NCI-H1694 (cell line): ENCODE results near the gene RICTOR.
A peak's percentile ranks its signal among the peaks of the same experiment; 100 is the strongest.

ENCODE experiments used
- DNase-seq: peaks from one replicate; lab custom pipeline; 2025; lab: John Stamatoyannopoulos, UW

The RICTOR gene

GRCh38 chr5:38932854-38933408, 141.3 kb downstream of the RICTOR start:
- DNase-seq: no peak

DNA sequence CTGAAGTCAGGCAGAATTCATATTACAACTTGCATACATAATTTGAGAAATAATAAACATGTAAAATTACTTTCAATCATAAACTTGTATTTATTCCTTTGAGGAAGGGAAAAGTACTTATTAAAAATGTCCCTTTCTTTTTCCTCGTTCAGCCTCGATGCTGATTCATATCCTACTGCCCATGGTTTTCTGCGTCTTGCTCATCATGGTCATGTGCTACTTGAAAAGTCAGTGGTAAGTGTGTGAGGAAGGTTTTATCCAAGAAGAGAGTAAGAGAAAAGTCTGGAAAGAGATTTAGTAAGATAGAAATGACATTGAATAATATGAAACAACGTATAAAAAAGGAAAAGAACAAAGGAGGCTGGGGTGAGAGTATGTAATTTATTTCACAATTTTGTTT, 142.5 kb downstream of the RICTOR start:
- no peak for DNase-seq

GRCh38 chr5:38929838-38930237, 144.4 kb downstream of the RICTOR start:
- DNase-seq: no peak

GRCh38 chr5:38927470-38927869, 146.7 kb downstream of the RICTOR start:
- no peak for DNase-seq

DNA sequence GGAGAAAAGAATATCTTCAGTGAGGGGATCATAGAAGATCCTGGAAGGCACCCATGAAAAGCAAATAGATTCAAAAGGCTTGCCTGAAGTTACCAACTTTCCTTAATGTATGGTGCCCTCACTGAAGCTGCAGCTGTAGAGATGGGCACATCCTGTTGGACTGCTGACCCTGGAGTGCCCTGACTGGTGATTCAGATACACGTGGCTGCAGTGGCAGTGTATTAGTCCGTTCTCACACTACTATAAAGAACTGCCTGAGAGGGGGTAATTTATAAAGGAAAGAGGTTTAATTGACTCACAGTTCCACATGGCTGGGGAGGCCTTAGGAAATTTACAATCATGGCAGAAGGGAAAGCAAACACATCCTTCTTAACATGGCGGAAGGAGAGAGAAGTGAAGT, 148.1 kb downstream of the RICTOR start:
- DNase-seq: no peak

GRCh38 chr5:38925154-38925925, 148.9 kb downstream of the RICTOR start:
- DNase-seq: no peak

- DNase-seq: no peak
These were observed 150.3 kb downstream of the RICTOR start for GRCh38 chr5:38923661-38924451.

DNA sequence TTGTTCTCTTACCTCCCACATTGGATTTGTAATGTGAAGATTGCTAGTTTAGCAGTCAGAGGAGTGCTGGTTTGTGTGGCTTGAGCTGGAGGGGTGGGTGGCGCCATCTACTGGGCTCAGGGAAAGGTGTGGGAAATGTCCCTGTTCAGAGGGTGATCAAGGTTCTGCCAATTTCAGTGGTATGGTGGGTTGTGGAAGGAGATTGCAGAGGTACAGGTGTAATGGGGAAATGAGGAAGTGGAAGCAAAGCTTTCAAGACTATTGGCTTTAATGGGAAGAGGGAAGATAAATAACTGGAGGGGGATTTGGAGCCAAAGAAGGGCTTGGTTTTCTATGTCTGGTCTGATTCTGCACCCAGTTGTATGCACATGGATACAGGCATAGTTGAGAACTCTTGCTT, 152.0 kb downstream of the RICTOR start:
- DNase-seq: peak; percentile 4

DNA sequence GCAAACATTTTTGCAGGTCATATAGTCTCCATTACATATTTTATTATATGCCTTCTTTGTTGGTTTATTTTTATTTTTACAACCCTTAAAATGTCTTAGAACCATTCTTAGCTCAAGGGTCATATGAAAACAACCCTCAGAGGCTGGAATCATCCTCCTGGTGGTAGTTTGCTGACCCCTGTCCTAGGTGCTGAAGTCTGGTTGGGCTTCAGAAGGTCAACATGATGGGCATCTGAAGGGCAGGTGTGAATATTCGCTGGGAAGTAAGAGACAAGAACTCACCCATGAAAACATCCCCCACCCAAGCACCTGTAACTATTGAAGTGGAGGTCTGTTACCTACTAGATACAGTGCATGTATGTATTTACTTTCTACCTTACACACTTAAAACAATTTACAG, 153.0 kb downstream of the RICTOR start:
- no peak for DNase-seq

DNA sequence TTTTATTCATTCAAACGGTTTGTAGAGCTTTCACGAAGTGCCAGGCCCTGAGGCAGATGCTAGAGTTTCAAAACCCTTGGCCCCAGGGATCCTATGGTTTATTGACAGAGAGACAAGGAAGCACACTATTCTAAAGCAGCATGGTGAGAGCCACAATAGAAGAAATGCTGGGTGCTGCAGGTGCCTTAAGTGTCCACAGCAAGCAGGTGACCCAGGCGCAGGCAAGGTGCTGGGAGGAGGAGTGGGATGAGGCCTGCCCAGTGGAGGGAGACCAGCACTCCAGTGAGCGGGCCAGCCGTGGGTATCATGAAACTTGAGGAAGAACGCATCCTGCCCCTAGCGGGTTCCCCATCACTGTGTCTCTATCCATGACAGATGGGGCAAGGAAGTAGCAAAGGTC, 157.4 kb downstream of the RICTOR start:
- DNase-seq: no peak

DNA sequence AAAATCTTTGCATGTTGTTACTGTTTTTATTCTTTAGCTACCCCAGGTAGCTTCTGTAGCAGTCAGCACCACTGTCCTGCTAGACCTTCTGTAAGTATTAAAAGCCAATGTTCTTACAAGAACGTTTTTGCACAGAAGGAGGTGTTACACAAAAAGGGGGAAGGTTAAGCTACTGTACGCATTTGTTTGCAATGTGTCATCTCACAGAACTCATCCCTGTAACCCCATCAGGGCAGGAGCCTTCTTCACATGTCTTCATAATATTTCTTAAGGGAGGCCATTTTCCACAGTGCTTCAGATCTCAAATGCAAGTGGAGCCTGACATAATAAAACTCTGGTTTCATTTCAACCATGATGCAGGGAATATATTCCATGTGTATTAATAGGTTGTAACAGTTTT, 160.5 kb downstream of the RICTOR start:
- no peak for DNase-seq

DNA sequence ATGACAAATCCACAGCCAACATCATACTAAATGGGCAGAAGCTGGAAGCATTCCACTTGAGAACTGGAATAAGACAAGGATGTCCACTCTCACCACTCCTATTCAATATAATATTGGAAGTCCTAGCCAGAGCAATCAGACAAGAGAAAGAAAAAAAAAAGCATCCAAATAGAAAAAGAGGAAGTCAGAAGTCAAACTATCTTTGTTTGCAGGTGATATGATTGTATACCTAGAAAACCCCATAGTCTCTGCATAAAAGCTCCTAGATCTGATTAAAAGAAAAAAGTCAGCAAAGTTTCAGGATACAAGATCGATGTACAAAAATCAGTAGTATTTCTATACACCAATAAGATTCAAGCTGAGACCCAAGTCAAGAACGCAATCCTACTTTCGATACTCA, 162.3 kb downstream of the RICTOR start:
- DNase-seq: no peak

GRCh38 chr5:38906503-38906902, 167.7 kb downstream of the RICTOR start:
- no peak for DNase-seq

DNA sequence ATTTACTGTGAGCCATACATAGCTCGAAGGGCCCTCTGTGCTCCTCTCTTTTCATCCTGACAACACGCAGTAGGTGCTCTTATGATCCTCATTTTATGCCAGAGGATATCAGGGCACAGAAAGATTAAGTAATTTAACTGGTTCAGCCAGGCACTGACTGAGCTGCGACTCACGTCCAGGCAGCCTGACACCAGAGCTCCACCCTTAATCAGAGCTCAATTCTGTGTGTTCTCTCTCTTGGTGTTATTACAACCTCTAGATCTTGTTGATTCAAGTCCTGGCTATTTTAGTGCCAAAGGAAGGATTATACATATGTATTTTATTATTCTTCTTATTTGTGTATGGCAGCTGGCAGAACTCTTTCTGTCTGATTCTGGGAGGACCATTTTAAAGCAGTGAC, 168.7 kb downstream of the RICTOR start:
- DNase-seq: no peak

DNA sequence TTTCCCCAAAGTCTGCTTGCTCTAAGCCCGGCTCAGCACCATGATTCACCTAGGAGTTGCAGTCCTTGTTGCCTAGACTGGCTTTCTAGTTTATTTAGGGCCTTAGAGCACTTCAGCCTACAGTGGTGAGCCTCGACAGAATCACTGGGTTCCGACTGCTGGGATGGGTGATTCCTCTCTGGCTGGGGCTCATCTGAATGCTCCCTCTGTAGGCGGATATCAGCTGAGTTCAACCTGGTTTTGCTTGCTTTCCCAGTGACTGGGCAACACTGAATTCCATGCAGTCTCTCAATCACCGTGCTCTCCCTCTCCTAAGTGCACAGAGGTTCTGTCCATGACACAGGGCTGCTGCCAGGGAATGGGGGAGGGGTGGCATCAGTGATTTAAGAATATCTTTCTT, 174.3 kb downstream of the RICTOR start:
- no peak for DNase-seq

- DNase-seq: no peak
These were observed 177.4 kb downstream of the RICTOR start for GRCh38 chr5:38896760-38897159.

GRCh38 chr5:38892363-38892762, 181.8 kb downstream of the RICTOR start:
- DNase-seq: no peak

DNA sequence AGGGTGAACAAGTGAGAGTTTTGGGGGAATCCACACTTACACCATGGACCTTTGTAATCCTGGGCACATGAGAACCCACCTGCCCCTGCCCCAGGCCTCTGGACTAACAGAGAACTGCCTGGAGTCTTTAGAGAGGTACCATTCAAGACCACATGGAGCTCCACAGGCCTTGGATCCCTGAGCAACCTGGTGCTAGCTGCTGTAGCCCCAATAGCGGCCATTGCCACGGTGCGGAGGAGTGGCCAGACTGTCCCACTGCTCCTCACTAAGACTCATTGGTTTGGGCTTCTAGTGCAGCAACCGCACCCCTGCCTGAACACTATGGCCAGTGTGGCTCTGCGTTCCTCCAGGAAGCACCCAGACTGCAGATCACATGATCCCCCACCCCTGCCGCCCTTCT, 182.6 kb downstream of the RICTOR start:
- no peak for DNase-seq

- no peak for DNase-seq
These were observed 184.8 kb downstream of the RICTOR start for GRCh38 chr5:38889424-38889823.

DNA sequence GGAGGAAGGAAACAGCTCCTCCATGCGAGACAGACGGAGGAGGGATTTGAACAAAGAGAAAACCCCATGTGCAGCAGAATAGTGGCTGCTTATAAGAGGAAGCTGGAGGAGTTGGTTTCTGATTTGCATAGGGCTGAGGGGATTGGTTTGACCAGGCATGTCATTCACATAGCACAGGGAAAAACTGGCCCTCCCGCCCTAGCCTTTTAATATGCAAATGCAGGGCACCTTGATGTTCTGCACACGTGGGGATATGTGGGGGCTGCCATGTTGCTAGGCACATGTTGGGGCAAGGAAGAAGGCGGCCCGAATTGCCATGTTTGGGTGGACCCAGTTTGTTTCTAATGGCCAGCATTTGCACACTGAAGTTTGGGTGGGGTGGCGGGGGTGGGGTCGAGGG, 186.2 kb downstream of the RICTOR start:
- DNase-seq: no peak
